HFFc6 (cell line): ENCODE measurements around the gene MAN1A1. TPM values are rescaled to one million over a fixed set of nuclear protein-coding genes. Genes with fewer than 3 reads are reported as not detected.

Source experiments
- DNase-seq: peaks from one replicate; pipeline ENCODE4 v3.0.0-alpha.2; 2018
- H3K27ac Mint-ChIP-seq: 2 replicates; pipeline ENCODE4 v1.8.0; 2020; ENCODE audit warnings: mild to moderate bottlenecking, mixed read lengths
- H3K27me3 Mint-ChIP-seq: 2 replicates; pipeline ENCODE4 v1.8.0; 2021; ENCODE audit warnings: mild to moderate bottlenecking, moderate library complexity, mixed read lengths; ENCODE audit not compliant: insufficient read depth
- H3K36me3 Mint-ChIP-seq: 2 replicates; pipeline ENCODE4 v1.8.0; 2021; ENCODE audit warnings: low read depth, mixed read lengths
- H3K4me1 Mint-ChIP-seq: 2 replicates; pipeline ENCODE4 v1.8.0; 2020; ENCODE audit warnings: low read depth, mixed read lengths
- H3K4me3 Mint-ChIP-seq: 2 replicates; pipeline ENCODE4 v1.8.0; 2020; ENCODE audit warnings: mild to moderate bottlenecking, moderate library complexity, mixed read lengths
- H3K9me3 Mint-ChIP-seq: 2 replicates; pipeline ENCODE4 v1.8.0; 2020; ENCODE audit warnings: mild to moderate bottlenecking, mixed read lengths
- CTCF ChIP-seq: fragments of 200-600 bp; sonication (generic); IDR thresholded peaks from 2 replicates; pipeline ENCODE4 v1.5.0; 2021; ENCODE audit warnings: antibody characterized with exemption, mild to moderate bottlenecking
- total RNA-seq, 6 experiments: library from RNA; stranded (reverse); fragmentation: NEBNext Ultra II Directional; extraction: Animal tissue kit (Norgen Biotek cat#: 25700); gene quantifications; 2 replicates in 1 of 6; 3 replicates in 5 of 6; pipeline ENCODE4 v1.2.3, GENCODE V29; 2021

MAN1A1 gene
- total RNA-seq, 6 experiments from 2014 or later: 0.12 to 0.64 (median 0.16) TPM

- H3K4me1 Mint-ChIP-seq: no peaks in the 10 kb centered on the region
- no peaks in the 10 kb centered on the region for H3K27me3 Mint-ChIP-seq
- peaks cover 10% of the 10 kb centered on the region; the same call in 1 of the 2 replicates for H3K9me3 Mint-ChIP-seq
- no peak overlapping the region for H3K4me3 Mint-ChIP-seq
- TF ChIP-seq CTCF: no peak
- DNase-seq: no peak
- H3K36me3 Mint-ChIP-seq: no peaks in the 10 kb centered on the region
- H3K27ac Mint-ChIP-seq: no peak overlapping the region
Observed at GRCh38 chr6:119257726-119258125, 91.8 kb downstream of the MAN1A1 start.

GRCh38 chr6:119256978-119257462, 92.5 kb downstream of the MAN1A1 start:
- no peak for TF ChIP-seq CTCF
- DNase-seq: no peak
- H3K27ac Mint-ChIP-seq: no peak overlapping the region
- H3K4me1 Mint-ChIP-seq: no peaks in the 10 kb centered on the region
- no peak overlapping the region for H3K4me3 Mint-ChIP-seq
- H3K27me3 Mint-ChIP-seq: no peaks in the 10 kb centered on the region
- H3K36me3 Mint-ChIP-seq: no peaks in the 10 kb centered on the region
- peaks cover 15% of the 10 kb centered on the region for H3K9me3 Mint-ChIP-seq

GRCh38 chr6:119256392-119256791, 93.2 kb downstream of the MAN1A1 start:
- TF ChIP-seq CTCF: no peak
- H3K4me1 Mint-ChIP-seq: no peaks in the 10 kb centered on the region
- H3K9me3 Mint-ChIP-seq: peaks cover 15% of the 10 kb centered on the region
- DNase-seq: no peak
- H3K36me3 Mint-ChIP-seq: no peaks in the 10 kb centered on the region
- no peak overlapping the region for H3K27ac Mint-ChIP-seq
- H3K27me3 Mint-ChIP-seq: no peaks in the 10 kb centered on the region; the same call in 1 of the 2 replicates
- H3K4me3 Mint-ChIP-seq: no peak overlapping the region

- no peak for DNase-seq
- Mint-ChIP-seq H3K36me3 (no peaks in the 10 kb centered on the region), H3K4me1 (no peaks in the 10 kb centered on the region), H3K4me3 (no peak overlapping the region), H3K9me3 (peaks cover 20% of the 10 kb centered on the region), H3K27me3 (no peaks in the 10 kb centered on the region; the same call in 1 of the 2 replicates), H3K27ac (no peak overlapping the region)
- no peak for TF ChIP-seq CTCF
Observed at GRCh38 chr6:119255492-119255891, 94.1 kb downstream of the MAN1A1 start.

GRCh38 chr6:119250036-119250435, 99.5 kb downstream of the MAN1A1 start:
- no peak overlapping the region for H3K27ac Mint-ChIP-seq
- H3K4me1 Mint-ChIP-seq: no peaks in the 10 kb centered on the region
- H3K36me3 Mint-ChIP-seq: no peaks in the 10 kb centered on the region
- no peak overlapping the region for H3K4me3 Mint-ChIP-seq
- TF ChIP-seq CTCF: no peak
- H3K27me3 Mint-ChIP-seq: no peaks in the 10 kb centered on the region; the same call in 1 of the 2 replicates
- no peak for DNase-seq
- H3K9me3 Mint-ChIP-seq: peaks cover 21% of the 10 kb centered on the region

GRCh38 chr6:119249319-119249718, 100.2 kb downstream of the MAN1A1 start:
- Mint-ChIP-seq H3K4me1 (no peaks in the 10 kb centered on the region), H3K36me3 (no peaks in the 10 kb centered on the region), H3K9me3 (peaks cover 21% of the 10 kb centered on the region), H3K27ac (no peak overlapping the region), H3K27me3 (no peaks in the 10 kb centered on the region; the same call in 1 of the 2 replicates), H3K4me3 (no peak overlapping the region)
- no peak for DNase-seq
- TF ChIP-seq CTCF: no peak
